Naive thymus-derived CD4-positive, alpha-beta T cell (primary cell): ENCODE measurements around the gene LGALS4. TPM values are rescaled to one million over a fixed set of nuclear protein-coding genes. Genes with fewer than 3 reads are reported as not detected.
"Not testable (repeated sequence)": the region's sequence is repeated elsewhere in the genome, so short reads cannot be mapped to it uniquely, and the experiment has no call there.

Experiments
- ATAC-seq: fragments of 150-1000 bp; cut with Tn5 transposase; 2 replicates; pipeline ENCODE4 v1.10.0; 2021; ENCODE audit warnings: mild to moderate bottlenecking, moderate library complexity
- CTCF ChIA-PET: fragments of 350-600 bp; sonication (Branson Sonifier 250); formaldehyde crosslinking; loops from one replicate; lab custom pipeline; 2021; ENCODE audit warnings: antibody characterized with exemption; lab: Charles Lee
- POLR2A ChIA-PET: fragments of 350-600 bp; sonication (Branson Sonifier 250); formaldehyde crosslinking; loops from one replicate; lab custom pipeline; 2021; ENCODE audit warnings: antibody characterized with exemption, inconsistent platforms; lab: Charles Lee
- DNase-seq, 9 donors: peaks; one replicate each; pipeline versions ENCODE4 v3.0.0 to v3.0.0-alpha.2; 2020 to 2022; ENCODE audit warnings: mixed read lengths in 1 of 9
- H3K27ac ChIP-seq: one replicate; pipeline ENCODE4 v1.7.0; 2013; ENCODE audit warnings: mild to moderate bottlenecking, low read depth, low read length, moderate library complexity
- H3K27me3 ChIP-seq, 2 donors: one replicate each; pipeline ENCODE4 v1.7.0; 2013; ENCODE audit warnings: low read length in 2 of 2, mild to moderate bottlenecking in 2 of 2, moderate library complexity in 2 of 2; ENCODE audit not compliant: control insufficient read depth in 2 of 2, insufficient read depth in 2 of 2
- H3K36me3 ChIP-seq, 3 experiments: 1 replicate in 2 of 3; 2 replicates in 1 of 3; pipeline ENCODE4 v1.7.0; 2013; ENCODE audit warnings: low read length in 3 of 3, mild to moderate bottlenecking in 3 of 3, moderate library complexity in 1 of 3; ENCODE audit not compliant: insufficient read depth in 3 of 3, control insufficient read depth in 2 of 3
- H3K4me1 ChIP-seq, 2 donors: one replicate each; pipeline ENCODE4 v1.7.0; 2013; ENCODE audit warnings: low read length in 2 of 2, mild to moderate bottlenecking in 2 of 2, moderate library complexity in 1 of 2; ENCODE audit not compliant: control insufficient read depth in 2 of 2, insufficient read depth in 2 of 2
- H3K4me3 ChIP-seq: 2 replicates; pipeline ENCODE4 v1.7.0; 2013; ENCODE audit warnings: mild to moderate bottlenecking, low read length
- H3K9me3 ChIP-seq, 3 experiments: 1 replicate in 2 of 3; 2 replicates in 1 of 3; pipeline ENCODE4 v1.7.0; 2013; ENCODE audit warnings: low read length in 3 of 3; ENCODE audit not compliant: control insufficient read depth in 2 of 3
- H3K27ac Mint-ChIP-seq, 9 donors: one replicate each; pipeline ENCODE4 v1.8.0; 2020 to 2022; ENCODE audit warnings: mixed read lengths in 9 of 9, mild to moderate bottlenecking in 8 of 9, moderate library complexity in 5 of 9, inconsistent platforms in 2 of 9
- H3K27me3 Mint-ChIP-seq, 5 donors: one replicate each; pipeline ENCODE4 v1.8.0; 2021 to 2022; ENCODE audit warnings: mixed read lengths in 5 of 5, mild to moderate bottlenecking in 1 of 5
- H3K36me3 Mint-ChIP-seq, 5 donors: one replicate each; pipeline ENCODE4 v1.8.0; 2020 to 2022; ENCODE audit warnings: mixed read lengths in 5 of 5, mild to moderate bottlenecking in 3 of 5, inconsistent platforms in 1 of 5
- H3K4me1 Mint-ChIP-seq, 7 donors: one replicate each; pipeline ENCODE4 v1.8.0; 2020 to 2022; ENCODE audit warnings: mixed read lengths in 7 of 7, mild to moderate bottlenecking in 3 of 7, inconsistent platforms in 1 of 7
- H3K4me3 Mint-ChIP-seq, 10 donors: one replicate each; pipeline ENCODE4 v1.8.0; 2020 to 2022; ENCODE audit warnings: mild to moderate bottlenecking in 10 of 10, mixed read lengths in 10 of 10, moderate library complexity in 6 of 10, inconsistent platforms in 2 of 10
- H3K9me3 Mint-ChIP-seq, 11 donors: one replicate each; pipeline ENCODE4 v1.8.0; 2020 to 2022; ENCODE audit warnings: mixed read lengths in 11 of 11, mild to moderate bottlenecking in 4 of 11, inconsistent platforms in 1 of 11, moderate library complexity in 1 of 11
- intact Hi-C, 2 donors: fragments of 100-400 bp; cut with micrococcal nuclease; formaldehyde crosslinking; loops; one replicate each; pipeline ENCODE4 v1.15.1; 2023
- polyA plus RNA-seq, 2 donors: library from polyadenylated mRNA; unstranded; fragments of 300-500 nt; fragmentation: Illumina TruSeq; gene quantifications; one replicate each; pipeline ENCODE4 v1.2.3, GENCODE V29; 2021
- total RNA-seq, 6 experiments: library from RNA in 5 of 6; stranded (reverse) in 5 of 6; gene quantifications; 1 replicate in 5 of 6; 2 replicates in 1 of 6; pipeline ENCODE4 v1.2.3 and lab custom pipeline; 2021 to 2026

Gene LGALS4
- total and polyA plus RNA-seq, 7 experiments from 2014 or later, result 0.13 to 9.8 (median 5.0) TPM

DNA sequence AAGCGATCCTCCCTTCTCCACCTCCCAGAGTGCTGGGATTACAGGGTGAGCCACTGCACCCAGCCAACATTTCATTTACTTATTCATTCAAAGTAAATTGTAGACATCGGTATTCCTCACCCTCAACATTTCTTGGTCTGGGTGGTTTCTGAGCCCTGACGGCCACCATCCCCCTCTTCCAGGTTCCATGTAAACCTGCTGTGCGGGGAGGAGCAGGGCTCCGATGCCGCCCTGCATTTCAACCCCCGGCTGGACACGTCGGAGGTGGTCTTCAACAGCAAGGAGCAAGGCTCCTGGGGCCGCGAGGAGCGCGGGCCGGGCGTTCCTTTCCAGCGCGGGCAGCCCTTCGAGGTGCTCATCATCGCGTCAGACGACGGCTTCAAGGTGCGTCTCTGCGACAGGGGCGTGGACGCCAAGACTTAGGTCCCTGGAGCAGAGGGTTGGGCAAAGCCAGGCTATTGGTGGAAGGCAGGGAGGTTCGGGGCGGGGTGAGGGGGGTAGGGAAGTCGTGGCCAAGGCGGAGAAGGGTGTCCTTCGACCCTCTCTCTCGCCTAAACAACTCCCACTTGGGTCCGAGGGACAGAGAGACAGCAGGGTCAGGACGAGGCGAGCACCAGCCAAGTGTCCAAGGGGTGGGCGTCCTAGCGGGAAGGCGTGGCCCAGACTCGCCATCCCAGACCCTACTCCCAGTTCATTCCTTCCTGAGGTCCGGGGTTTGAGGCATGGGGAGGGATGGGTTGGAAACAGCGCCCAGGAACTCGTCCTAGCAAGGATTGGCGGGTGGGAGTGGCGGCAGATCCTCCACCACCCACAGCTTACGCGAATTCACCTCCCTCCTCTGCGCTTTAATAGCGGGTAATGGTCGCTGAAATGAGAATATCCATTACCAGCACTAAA lies 22.0 kb downstream of the LGALS4 start:
- CTCF ChIA-PET, H3K36me3 Mint-ChIP-seq, H3K27me3 ChIP-seq, POLR2A ChIA-PET, H3K9me3 Mint-ChIP-seq, H3K9me3 ChIP-seq, H3K27me3 Mint-ChIP-seq, H3K27ac ChIP-seq, ATAC-seq, H3K4me3 ChIP-seq, H3K36me3 ChIP-seq, intact Hi-C loops, H3K27ac Mint-ChIP-seq, H3K4me1 Mint-ChIP-seq, H3K4me3 Mint-ChIP-seq, H3K4me1 ChIP-seq: not testable (repeated sequence)
- peak in 2 of 9 donors; percentile 7 to 19 for DNase-seq

DNA sequence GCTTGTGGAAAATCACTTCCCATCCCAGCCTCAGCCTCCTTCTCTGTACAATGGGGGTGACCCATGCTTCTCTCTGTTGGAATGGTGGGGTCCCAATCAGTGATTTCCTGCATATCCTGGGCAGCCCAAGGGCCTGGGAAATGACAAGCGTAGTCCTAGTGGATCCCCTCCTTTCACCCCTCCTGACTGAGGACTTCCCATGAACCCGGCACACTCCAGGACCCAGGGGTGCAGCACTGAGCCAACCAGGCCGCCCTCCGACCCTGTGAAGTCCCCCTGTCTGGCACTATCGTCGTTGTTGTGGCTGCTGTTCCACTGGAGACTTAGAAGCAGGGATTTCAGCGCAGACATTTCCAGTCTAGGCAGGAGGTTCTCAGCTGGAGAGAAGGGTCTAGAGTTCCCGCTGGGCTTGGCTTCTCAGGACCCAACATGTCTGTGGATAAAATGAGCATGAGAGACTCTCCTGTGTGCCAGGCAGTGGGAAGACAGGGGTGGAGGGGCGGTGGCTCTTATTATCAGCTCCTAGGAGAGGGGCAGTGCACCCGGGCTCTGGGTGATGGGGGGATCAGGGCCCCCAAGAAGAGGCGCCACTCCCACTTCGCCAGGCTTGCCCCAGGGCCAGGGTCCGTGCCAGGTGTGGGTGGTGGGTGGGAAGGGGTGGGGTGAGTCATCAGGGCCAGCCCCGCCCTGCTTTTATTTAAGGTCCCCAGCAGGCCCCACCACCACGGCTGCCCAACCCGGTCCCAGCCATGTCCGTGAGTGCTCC lies 24.1 kb downstream of the LGALS4 start, which contains the start of gene LGALS7B:
Gene LGALS7B, plus strand, starts transcription at position 723 of the 766 bp plus-strand sequence. Its CDS starts 27 bp downstream, at position 750.
- intact Hi-C loops, result loop anchor here in 1 of 2 donors (2.0 kb wide), 1 partner anchor 20 kb away; no protein-coding TSS in a partner anchor
- Mint-ChIP-seq H3K9me3 (no peaks in the 10 kb centered on the region), H3K36me3 (no peaks in the 10 kb centered on the region), H3K27me3 (peaks cover 0 to 4% (median 0%) of the 10 kb centered on the region in 5 donors), H3K27ac (peak within 1 kb of the TSS in 3 of 9 donors; percentile 7 to 76 (median 38)), H3K4me3 (peak within 1 kb of the TSS in 2 of 10 donors; percentile 25 to 63), H3K4me1 (peaks cover 0 to 7% (median 5%) of the 10 kb centered on the region in 7 donors)
- POLR2A ChIA-PET, result no interaction called here
- ATAC-seq, result no peak
- no peak within 1 kb of the TSS for H3K27ac ChIP-seq
- no peak for DNase-seq
- no peak within 1 kb of the TSS for H3K4me3 ChIP-seq
- H3K27me3 ChIP-seq, result no peaks in the 10 kb centered on the region
- H3K36me3 ChIP-seq, result no peaks in the 10 kb centered on the region
- H3K4me1 ChIP-seq, result no peaks in the 10 kb centered on the region
- CTCF ChIA-PET, result no interaction called here
- H3K9me3 ChIP-seq, result no peaks in the 10 kb centered on the region

DNA sequence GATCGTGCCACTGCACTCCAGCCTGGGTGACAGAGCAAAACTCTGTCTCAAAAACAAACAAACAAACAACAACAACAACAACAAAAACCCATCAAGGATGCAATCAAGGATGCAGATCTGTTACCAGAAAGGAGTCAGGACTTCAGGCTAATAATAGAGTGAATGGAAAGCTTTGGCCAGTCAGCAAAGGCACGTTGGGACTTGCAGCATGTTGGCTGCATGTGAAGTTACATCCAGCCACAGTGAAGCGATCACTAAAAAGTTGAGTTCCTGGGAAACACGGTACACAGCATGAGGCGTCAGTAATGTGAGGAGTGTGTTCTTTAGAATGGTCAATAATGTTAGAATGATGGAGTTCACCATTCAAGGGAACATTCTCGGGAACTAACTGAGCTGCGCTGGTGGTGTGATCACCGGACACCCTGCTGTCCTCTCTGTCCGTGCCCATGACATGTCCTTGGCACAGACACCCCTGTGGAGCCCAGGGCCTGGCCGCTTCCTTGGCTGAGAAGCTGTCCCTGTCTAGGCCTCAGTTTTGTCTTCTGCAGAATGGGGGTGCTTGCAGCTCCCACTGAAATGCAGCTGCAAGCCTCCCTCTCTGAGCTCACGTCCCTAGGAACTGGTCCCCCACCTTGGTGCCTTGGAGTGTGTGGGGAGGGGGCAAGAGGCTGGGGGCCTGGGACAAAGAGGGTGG lies 26.0 kb downstream of the LGALS4 start:
- no peak for DNase-seq
- Histone ChIP-seq H3K4me1 (no peaks in the 10 kb centered on the region), H3K27ac (no peak overlapping the region), H3K4me3 (no peak overlapping the region), H3K36me3 (no peaks in the 10 kb centered on the region), H3K9me3 (no peaks in the 10 kb centered on the region), H3K27me3 (no peaks in the 10 kb centered on the region)
- CTCF ChIA-PET, result no interaction called here
- POLR2A ChIA-PET, result no interaction called here
- no peak for ATAC-seq
- intact Hi-C loops, result no loop called here
- Mint-ChIP-seq H3K36me3 (no peaks in the 10 kb centered on the region), H3K4me3 (no peak overlapping the region), H3K9me3 (no peaks in the 10 kb centered on the region), H3K27ac (no peak overlapping the region), H3K27me3 (peaks cover 0 to 3% (median 0%) of the 10 kb centered on the region in 5 donors), H3K4me1 (no peaks in the 10 kb centered on the region)

DNA sequence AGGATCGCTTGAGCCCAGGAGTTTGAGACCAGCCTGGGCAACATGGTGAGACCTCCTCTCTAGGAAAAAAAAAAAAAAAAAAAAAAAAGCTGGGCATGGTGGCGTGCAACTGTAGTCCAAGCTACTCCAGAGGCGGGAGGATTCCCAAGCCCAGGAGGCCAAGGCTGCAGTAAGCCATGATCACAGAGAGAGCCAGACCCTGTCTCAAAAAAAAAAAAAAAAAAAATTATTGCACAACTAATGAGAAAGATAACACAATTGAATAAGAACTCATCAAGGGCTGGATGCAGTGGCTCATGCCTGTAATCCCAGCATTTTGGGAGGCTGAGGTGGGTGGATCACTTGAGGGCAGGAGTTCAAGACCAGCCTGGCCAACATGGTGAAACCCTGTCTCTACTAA lies 26.7 kb downstream of the LGALS4 start:
- H3K4me3 ChIP-seq, H3K27ac Mint-ChIP-seq, H3K4me3 Mint-ChIP-seq, H3K9me3 ChIP-seq, H3K9me3 Mint-ChIP-seq, DNase-seq, POLR2A ChIA-PET, H3K36me3 Mint-ChIP-seq, intact Hi-C loops, H3K27me3 Mint-ChIP-seq, H3K4me1 Mint-ChIP-seq, ATAC-seq, H3K27me3 ChIP-seq, H3K36me3 ChIP-seq, H3K4me1 ChIP-seq, H3K27ac ChIP-seq, CTCF ChIA-PET: not testable (repeated sequence)

DNA sequence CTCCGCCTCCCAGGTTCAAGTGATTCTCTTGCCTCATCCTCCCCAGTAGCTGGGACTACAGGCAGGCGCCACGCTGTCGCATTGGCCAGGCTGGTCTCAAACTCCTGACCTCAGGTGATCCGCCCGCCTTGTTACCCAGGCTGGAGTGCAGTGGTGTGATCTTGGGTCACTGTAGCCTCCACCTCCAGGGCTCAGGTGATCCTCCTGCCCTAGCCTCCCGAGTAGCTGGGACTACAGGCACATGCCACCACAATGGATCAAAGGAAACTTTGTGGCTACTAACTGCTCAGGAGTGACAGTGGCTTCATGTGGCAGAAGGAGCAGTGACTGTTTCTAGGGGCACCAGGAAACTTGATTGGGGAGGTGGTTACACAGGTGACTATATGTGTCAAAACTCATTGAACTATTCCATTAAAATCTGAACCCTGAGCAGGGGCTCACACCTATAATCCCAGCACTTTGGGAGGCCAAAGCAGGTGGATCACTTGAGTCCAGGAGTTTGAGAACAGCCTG lies 27.5 kb downstream of the LGALS4 start:
- intact Hi-C loops, result no loop called here
- Histone ChIP-seq H3K9me3 (no peaks in the 10 kb centered on the region), H3K27ac (no peak overlapping the region), H3K4me1 (no peaks in the 10 kb centered on the region), H3K36me3 (no peaks in the 10 kb centered on the region), H3K27me3 (no peaks in the 10 kb centered on the region), H3K4me3 (no peak overlapping the region)
- CTCF ChIA-PET, result interaction anchor here (1.1 kb wide), 1 partner anchor 15 kb away, joined by 3 read pairs; no protein-coding TSS in a partner anchor
- Mint-ChIP-seq H3K36me3 (no peaks in the 10 kb centered on the region), H3K27ac (no peak overlapping the region), H3K27me3 (peaks cover 0 to 15% (median 0%) of the 10 kb centered on the region in 5 donors), H3K9me3 (no peaks in the 10 kb centered on the region), H3K4me3 (no peak overlapping the region), H3K4me1 (no peaks in the 10 kb centered on the region)
- POLR2A ChIA-PET, result no interaction called here
- ATAC-seq (no peak), DNase-seq (no peak)

DNA sequence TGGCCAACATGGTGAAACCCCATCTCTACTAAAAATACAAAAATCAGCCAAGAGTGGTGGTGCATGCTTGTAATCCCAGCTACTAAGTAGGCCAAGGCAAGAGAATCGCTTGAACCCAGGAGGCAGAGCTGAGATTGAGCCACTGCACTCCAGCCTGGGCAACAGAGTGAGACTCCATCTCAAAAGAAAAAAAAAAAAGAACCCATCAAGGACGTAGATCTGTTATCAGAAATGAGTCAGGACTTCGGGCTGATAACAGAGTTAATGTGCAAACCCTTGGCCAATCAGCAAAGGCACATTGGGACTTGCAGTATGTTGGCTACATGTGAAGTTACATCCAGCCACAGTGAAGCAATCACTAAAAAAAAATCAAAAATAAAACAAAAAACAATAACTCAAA lies 28.5 kb downstream of the LGALS4 start:
- Mint-ChIP-seq H3K27ac (no peak overlapping the region), H3K9me3 (no peaks in the 10 kb centered on the region), H3K4me1 (no peaks in the 10 kb centered on the region), H3K36me3 (no peaks in the 10 kb centered on the region), H3K4me3 (no peak overlapping the region), H3K27me3 (peaks cover 0 to 22% (median 0%) of the 10 kb centered on the region in 5 donors)
- Histone ChIP-seq H3K4me3 (no peak overlapping the region), H3K9me3 (no peaks in the 10 kb centered on the region), H3K27ac (no peak overlapping the region), H3K27me3 (no peaks in the 10 kb centered on the region), H3K4me1 (no peaks in the 10 kb centered on the region), H3K36me3 (no peaks in the 10 kb centered on the region)
- no peak for ATAC-seq
- ChIA-PET CTCF (interaction anchor here (1.1 kb wide), 1 partner anchor 14 kb away, joined by 3 read pairs; no protein-coding TSS in a partner anchor), POLR2A (no interaction called here)
- no peak for DNase-seq
- intact Hi-C loops, result no loop called here
